ENCODE measurements around the gene MAST3. TPM values are rescaled to one million over a fixed set of nuclear protein-coding genes. Genes with fewer than 3 reads are reported as not detected.
A peak's percentile ranks its signal among the peaks of the same experiment; 100 is the strongest.

The MAST3 gene
- total RNA-seq, 1 donor from 2014 or later, result 4.6 TPM

- TF ChIP-seq, protein P1, sequence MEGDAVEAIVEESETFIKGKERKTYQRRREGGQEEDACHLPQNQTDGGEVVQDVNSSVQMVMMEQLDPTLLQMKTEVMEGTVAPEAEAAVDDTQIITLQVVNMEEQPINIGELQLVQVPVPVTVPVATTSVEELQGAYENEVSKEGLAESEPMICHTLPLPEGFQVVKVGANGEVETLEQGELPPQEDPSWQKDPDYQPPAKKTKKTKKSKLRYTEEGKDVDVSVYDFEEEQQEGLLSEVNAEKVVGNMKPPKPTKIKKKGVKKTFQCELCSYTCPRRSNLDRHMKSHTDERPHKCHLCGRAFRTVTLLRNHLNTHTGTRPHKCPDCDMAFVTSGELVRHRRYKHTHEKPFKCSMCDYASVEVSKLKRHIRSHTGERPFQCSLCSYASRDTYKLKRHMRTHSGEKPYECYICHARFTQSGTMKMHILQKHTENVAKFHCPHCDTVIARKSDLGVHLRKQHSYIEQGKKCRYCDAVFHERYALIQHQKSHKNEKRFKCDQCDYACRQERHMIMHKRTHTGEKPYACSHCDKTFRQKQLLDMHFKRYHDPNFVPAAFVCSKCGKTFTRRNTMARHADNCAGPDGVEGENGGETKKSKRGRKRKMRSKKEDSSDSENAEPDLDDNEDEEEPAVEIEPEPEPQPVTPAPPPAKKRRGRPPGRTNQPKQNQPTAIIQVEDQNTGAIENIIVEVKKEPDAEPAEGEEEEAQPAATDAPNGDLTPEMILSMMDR (IDR thresholded peaks at IDR 0.05; ENCODE audit: borderline replicate concordance), result no peak
- DNase-seq, result no peak
- Histone ChIP-seq H3K9me3 (replicated peaks) (no peaks in the 10 kb centered on the region), H3K4me1 (no peaks in the 10 kb centered on the region), H3K36me3 (peaks cover 55% of the 10 kb centered on the region), H3K4me3 (no peak overlapping the region), H3K27me3 (ENCODE audit: low read depth) (no peaks in the 10 kb centered on the region), H3K27ac (replicated peaks) (no peak overlapping the region)
- intact Hi-C loops (cut with micrococcal nuclease), result no loop called here
These were observed 47.9 kb downstream of the MAST3 start for GRCh38 chr19:18145391-18145999.

DNA sequence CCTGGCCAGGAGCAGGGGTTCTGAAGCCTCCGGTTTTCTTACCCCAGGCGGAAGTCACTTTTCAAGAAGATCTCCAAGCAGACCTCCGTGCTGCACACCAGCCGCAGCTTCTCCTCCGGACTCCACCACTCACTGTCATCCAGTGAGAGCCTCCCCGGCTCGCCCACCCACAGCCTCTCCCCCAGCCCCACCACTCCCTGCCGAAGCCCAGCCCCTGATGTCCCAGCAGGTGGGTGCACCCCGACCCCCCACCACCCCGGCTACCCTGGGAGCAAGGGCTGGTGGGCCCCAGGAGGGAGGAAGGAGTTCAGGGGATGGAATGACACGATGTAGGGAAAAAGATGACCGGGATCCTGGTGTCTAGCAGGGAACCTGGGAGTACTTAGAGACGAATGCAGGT, 49.8 kb downstream of the MAST3 start:
- no peak for DNase-seq
- no peak overlapping the region for H3K4me3 ChIP-seq
- H3K27ac ChIP-seq (replicated peaks), result no peak overlapping the region
- intact Hi-C loops (cut with micrococcal nuclease), result no loop called here
- H3K27me3 ChIP-seq (ENCODE audit: low read depth), result no peaks in the 10 kb centered on the region
- H3K36me3 ChIP-seq, result peaks cover 40% of the 10 kb centered on the region
- H3K9me3 ChIP-seq (replicated peaks), result no peaks in the 10 kb centered on the region
- peaks cover 10% of the 10 kb centered on the region for H3K4me1 ChIP-seq
- TF ChIP-seq, protein P1 (IDR thresholded peaks at IDR 0.05; ENCODE audit: borderline replicate concordance), result no peak

- H3K27me3 ChIP-seq (ENCODE audit: low read depth), result no peaks in the 10 kb centered on the region
- H3K27ac ChIP-seq (replicated peaks), result no peak overlapping the region
- H3K4me1 ChIP-seq, result peaks cover 30% of the 10 kb centered on the region
- intact Hi-C loops (cut with micrococcal nuclease), result no loop called here
- no peak overlapping the region for H3K4me3 ChIP-seq
- TF ChIP-seq, protein P1 (IDR thresholded peaks at IDR 0.05; ENCODE audit: borderline replicate concordance), result no peak
- peaks cover 20% of the 10 kb centered on the region for H3K36me3 ChIP-seq
- no peak for DNase-seq
- H3K9me3 ChIP-seq (replicated peaks), result no peaks in the 10 kb centered on the region
These were observed 52.0 kb downstream of the MAST3 start for GRCh38 chr19:18149596-18149975.

DNA sequence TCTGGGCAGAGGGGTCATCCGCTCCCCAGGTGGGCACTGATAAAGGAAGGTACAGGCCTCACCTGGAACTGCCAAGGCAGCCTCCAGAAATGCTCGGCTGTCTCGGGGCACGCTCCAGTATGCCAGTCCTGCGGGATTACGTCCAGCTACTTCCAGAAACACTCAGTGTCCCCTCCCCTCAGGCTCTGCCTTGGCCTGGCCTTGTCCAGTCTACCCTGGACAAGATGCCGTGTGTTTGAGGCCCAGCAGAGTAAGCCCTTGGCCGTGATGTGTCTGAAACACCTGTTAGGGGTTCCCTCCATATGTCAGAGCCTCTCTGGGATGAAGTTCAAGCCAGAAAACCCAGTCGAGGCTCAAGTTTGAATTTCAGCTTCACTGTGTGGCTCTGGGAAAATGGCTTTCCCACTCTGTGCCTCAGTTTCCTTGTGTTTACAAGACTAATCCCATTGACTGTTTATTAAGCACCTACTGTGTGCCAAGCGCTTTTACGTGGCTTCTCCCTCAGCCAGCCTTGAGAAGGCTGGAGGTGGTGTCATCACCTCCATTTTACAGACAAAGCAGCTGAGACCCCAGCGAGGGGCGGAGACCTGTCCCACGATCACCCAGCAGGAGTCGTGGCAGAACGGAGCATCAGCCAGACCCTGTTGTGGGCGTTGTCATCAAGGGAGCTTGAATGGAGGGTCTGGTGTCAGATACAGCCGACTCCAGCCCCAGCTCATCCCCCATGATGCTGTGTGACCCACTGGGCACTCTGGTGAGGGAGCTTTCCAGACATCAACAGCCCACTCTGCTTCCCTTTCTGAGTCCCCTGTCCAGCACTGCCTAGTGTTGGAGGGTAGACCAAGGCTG, 53.4 kb downstream of the MAST3 start:
- peaks cover 40% of the 10 kb centered on the region for H3K4me1 ChIP-seq
- H3K4me3 ChIP-seq, result no peak overlapping the region
- peaks cover 12% of the 10 kb centered on the region for H3K36me3 ChIP-seq
- intact Hi-C loops (cut with micrococcal nuclease), result no loop called here
- no peak overlapping the region for H3K27ac ChIP-seq (replicated peaks)
- no peak for DNase-seq
- TF ChIP-seq, protein P1 (IDR thresholded peaks at IDR 0.05; ENCODE audit: borderline replicate concordance), result no peak
- H3K27me3 ChIP-seq (ENCODE audit: low read depth), result no peaks in the 10 kb centered on the region
- no peaks in the 10 kb centered on the region for H3K9me3 ChIP-seq (replicated peaks)

DNA sequence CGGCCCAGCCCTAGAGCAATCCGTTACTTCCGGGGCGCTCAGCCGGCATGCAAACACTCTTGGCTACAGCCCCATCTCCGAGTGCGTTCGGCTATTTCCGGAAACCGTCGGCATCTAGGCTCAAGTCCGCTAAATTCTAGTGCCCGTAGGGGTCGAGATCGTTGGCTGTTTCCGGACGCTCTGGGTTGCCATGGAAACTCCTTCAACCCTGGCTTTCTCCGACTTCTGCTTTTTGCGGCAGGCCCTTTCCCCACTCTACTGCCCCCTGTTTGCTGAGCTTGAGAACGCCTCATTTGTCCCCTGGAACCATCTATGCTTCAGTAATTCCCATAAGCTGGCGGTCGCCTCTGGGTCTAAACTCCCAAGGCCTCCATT, 54.9 kb downstream of the MAST3 start:
- peak; percentile 98 for DNase-seq
- H3K27ac ChIP-seq (replicated peaks), result peak overlapping the region; percentile 99
- TF ChIP-seq, protein P1 (IDR thresholded peaks at IDR 0.05; ENCODE audit: borderline replicate concordance), result peak; percentile 71
- peak overlapping the region; percentile 95 for H3K4me3 ChIP-seq
- H3K36me3 ChIP-seq, result peaks cover 14% of the 10 kb centered on the region
- intact Hi-C loops (cut with micrococcal nuclease), result no loop called here
- no peaks in the 10 kb centered on the region for H3K9me3 ChIP-seq (replicated peaks)
- H3K27me3 ChIP-seq (ENCODE audit: low read depth), result no peaks in the 10 kb centered on the region
- H3K4me1 ChIP-seq, result peaks cover 54% of the 10 kb centered on the region

All from left ventricle myocardium inferior (tissue), 1 donor.